ENCODE measurements around the gene SLK. TPM values are rescaled to one million over a fixed set of nuclear protein-coding genes. Genes with fewer than 3 reads are reported as not detected.
A peak's percentile ranks its signal among the peaks of the same experiment; 100 is the strongest.

Gene SLK
- total RNA-seq, 1 donor: 48.8 TPM

DNA sequence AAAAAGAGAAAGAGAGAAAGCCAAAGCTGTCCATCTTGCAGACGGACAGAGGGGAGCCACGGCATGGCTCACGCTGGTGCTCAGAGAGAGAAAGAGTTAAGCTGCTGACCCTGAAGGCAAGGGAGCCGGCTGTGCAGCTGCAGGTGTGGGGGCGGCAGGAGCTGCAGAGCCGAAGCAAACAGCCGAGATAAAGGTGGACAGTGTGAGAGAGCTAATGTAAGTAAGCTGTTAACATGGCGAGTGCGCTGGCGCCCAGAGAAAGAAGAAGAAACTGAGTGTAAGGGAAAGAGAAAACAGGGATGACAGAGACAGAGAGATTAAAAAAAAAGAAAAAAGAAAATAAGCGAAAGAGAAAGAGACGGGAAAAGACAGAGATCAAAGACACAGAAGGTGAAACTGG lies 100.6 kb downstream of the SLK start:
- TF ChIP-seq, protein P1, sequence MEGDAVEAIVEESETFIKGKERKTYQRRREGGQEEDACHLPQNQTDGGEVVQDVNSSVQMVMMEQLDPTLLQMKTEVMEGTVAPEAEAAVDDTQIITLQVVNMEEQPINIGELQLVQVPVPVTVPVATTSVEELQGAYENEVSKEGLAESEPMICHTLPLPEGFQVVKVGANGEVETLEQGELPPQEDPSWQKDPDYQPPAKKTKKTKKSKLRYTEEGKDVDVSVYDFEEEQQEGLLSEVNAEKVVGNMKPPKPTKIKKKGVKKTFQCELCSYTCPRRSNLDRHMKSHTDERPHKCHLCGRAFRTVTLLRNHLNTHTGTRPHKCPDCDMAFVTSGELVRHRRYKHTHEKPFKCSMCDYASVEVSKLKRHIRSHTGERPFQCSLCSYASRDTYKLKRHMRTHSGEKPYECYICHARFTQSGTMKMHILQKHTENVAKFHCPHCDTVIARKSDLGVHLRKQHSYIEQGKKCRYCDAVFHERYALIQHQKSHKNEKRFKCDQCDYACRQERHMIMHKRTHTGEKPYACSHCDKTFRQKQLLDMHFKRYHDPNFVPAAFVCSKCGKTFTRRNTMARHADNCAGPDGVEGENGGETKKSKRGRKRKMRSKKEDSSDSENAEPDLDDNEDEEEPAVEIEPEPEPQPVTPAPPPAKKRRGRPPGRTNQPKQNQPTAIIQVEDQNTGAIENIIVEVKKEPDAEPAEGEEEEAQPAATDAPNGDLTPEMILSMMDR (IDR thresholded peaks at IDR 0.05; ENCODE audit: insufficient read depth, low read depth, low read length): no peak
- no peak for DNase-seq (ENCODE audit: low read depth)
- peak overlapping the region; percentile 17 for H3K4me3 ChIP-seq (ENCODE audit: low read depth, low read length)

DNA sequence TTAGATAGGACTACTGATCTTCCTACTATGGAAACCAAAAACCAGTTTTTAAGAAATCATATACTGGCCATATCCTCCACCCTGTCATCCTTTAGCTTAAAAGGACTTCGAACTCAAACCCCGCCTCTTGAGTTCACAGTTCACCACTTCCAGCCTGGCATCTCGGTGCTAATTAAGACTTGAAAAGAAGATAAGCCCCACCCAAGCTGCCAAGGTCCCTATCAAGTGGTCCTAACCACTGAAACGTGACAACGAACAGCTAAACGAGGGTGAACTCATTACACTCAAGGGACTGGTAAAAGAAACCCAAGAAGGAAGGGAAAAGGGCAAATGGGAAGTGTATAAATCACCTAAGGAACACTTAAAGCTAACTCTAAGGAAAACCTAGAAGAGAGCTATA lies 102.7 kb downstream of the SLK start:
- TF ChIP-seq, protein P1 (IDR thresholded peaks at IDR 0.05; ENCODE audit: insufficient read depth, low read depth, low read length): no peak
- no peak for DNase-seq (ENCODE audit: low read depth)
- no peak overlapping the region for H3K4me3 ChIP-seq (ENCODE audit: low read depth, low read length)

DNA sequence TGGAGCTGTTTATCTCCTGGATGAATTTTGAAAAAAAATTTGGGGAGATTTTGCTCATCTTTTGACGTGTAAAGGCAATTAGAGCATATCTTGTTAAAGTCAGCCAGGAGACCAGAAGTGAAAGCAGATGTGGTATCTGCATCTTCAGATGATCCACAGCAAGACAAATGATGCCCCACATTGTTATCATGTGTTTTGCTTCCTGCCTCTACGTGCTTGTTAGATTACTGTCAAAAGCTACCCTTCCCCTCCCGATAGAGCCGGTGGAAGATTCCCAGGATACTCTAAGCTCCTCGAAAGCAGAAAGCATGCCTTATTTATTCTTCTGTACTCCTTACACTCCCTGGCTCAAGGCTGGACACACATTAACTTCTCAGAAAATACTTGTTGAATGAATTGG lies 105.8 kb downstream of the SLK start:
- TF ChIP-seq, protein P1 (IDR thresholded peaks at IDR 0.05; ENCODE audit: insufficient read depth, low read depth, low read length): no peak

DNA sequence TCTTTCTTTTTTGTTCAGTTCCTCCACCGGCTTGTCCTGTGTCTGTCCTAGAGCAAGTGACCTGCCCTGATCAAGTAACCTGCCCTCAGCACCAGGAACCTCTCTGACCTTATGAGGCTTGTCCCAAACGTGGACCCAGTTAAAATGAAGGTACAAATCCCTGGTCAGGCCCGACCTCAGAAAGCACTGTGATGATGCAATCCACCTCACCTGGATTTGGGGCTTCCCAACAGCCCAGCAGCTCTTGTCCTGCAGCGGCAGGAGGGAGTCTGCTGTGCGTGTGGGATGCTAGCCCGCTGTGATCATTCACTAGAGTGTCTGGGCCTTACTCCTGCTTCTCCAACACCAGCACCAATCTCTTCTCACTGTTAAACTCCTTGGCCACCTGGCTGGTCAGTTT lies 107.6 kb downstream of the SLK start:
- TF ChIP-seq, protein P1 (IDR thresholded peaks at IDR 0.05; ENCODE audit: insufficient read depth, low read depth, low read length): no peak
- no peak overlapping the region for H3K4me3 ChIP-seq (ENCODE audit: low read depth, low read length)
- DNase-seq (ENCODE audit: low read depth): no peak

More for the DNA sequence above, 105.8 kb downstream of the SLK start:
- no peak overlapping the region for H3K4me3 ChIP-seq (ENCODE audit: low read depth, low read length)
- DNase-seq (ENCODE audit: low read depth): no peak

DNA sequence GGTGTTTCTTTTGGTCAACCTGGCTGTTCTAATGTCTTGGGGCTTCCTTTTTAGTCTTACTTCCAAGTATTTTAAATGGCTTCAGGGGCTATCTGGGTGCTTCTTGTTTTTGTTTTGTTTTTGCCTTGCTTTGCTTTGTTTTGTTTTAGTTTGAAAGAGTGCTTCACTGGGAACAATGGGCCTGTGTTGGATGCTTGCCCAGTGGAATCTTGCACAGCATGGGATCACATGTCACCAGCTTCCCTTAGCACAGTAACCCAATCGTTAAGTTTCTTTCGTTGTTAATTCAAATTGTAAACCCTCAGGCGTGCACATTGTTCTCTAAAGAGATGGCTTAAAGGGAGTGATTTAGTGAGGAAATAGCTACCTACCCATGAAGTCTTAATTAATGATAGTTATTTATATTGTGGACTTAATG lies 109.8 kb downstream of the SLK start:
- peak; percentile 71 for DNase-seq (ENCODE audit: low read depth)
- TF ChIP-seq, protein P1 (IDR thresholded peaks at IDR 0.05; ENCODE audit: insufficient read depth, low read depth, low read length): no peak
- no peak overlapping the region for H3K4me3 ChIP-seq (ENCODE audit: low read depth, low read length)

DNA sequence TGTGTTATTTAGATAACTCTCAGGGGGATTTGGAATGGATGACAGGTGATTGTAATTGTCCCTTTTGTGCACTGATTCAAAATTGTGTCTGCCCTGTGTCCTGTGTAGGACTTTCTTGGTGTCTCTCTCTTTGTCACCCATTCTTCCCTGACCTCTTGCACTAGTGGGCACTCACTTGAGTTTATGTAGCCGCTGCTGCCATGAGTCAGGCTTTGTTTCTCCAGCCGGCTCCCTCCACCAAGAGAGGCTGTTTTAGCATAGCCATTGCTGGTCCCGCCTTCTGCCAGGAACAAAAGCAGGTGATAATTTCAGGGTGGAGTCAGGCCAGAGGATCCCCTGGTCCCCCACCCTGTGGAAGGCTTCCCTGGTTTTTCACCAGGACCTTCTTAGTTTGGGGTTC lies 110.3 kb downstream of the SLK start:
- H3K4me3 ChIP-seq (ENCODE audit: low read depth, low read length): no peak overlapping the region
- DNase-seq (ENCODE audit: low read depth): no peak
- TF ChIP-seq, protein P1 (IDR thresholded peaks at IDR 0.05; ENCODE audit: insufficient read depth, low read depth, low read length): no peak

DNA sequence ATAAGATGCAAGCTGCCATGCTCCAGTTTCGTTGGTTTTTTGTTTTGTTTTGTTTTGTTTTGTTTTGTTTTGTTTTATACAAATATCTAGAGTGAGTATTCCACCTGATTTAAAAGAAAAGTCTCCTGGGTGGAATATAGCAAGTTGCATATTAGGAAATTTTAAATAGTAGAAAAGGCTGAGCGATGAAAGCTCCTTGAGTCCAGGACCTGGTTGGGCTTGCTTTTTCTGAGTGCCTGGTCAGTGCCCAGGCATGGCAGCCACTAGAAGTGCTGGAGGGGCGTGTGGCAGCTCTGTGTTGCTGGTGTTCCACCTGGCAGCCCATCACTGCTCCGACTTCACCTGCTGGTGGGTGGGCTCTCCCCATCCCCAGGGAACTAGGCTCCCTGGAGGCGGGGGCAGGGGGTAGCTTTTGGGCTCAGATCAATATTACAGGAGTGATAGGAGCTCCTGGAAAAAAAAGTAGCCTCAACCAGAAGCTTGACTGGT lies 110.8 kb downstream of the SLK start:
- H3K4me3 ChIP-seq (ENCODE audit: low read depth, low read length): no peak overlapping the region
- TF ChIP-seq, protein P1 (IDR thresholded peaks at IDR 0.05; ENCODE audit: insufficient read depth, low read depth, low read length): no peak
- no peak for DNase-seq (ENCODE audit: low read depth)

Measured in fibroblast of villous mesenchyme (primary cell).